HG02885 (cell line): ENCODE measurements around the gene REG3G.
"Not testable (repeated sequence)": the region's sequence is repeated elsewhere in the genome, so short reads cannot be mapped to it uniquely, and the experiment has no call there.

Source experiments
- ATAC-seq: cut with Tn5 transposase; IDR thresholded peaks from one replicate; pipeline ENCODE4 v1.9.1; 2021; ENCODE audit warnings: mild to moderate bottlenecking; ENCODE audit not compliant: unreplicated experiment, poor library complexity

The REG3G gene

DNA sequence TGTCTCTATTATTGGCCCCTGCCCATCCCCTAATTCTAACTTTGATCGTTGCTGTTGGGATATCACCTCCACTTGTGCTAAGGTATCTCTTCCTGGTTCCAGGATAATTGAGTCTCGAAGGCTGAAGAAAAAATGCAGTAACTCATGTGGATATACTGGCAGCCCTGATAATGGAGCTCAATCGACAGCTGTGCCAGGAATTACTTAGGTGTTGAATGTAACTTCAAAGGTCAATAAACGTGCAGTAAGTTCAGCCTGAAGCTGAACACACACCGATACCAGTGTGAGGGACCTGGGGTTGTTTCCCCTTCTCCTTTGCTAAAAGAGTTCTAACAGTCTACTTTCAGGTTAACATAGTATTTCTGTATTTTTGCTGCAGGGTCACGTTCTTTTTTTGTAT, 11.9 kb upstream of the REG3G start:
- no peak for ATAC-seq

DNA sequence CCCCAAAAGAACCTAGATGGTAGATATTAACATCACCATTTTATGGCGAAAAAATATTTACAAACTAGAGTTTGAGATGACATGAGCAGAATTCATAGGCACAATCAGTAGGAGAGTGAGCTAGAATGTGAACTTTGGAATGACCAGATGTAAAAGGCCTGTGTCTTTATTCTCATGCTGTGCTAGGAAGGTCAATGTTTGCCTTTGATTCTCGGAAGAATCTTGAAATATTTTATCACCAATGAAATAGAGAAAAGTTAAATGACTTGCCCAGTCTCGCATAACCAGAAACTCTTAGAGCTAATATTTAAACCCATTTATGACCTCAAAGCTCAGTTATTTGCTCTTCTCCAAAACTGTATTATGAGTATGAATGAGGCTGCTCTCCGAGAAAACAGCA, 9.2 kb upstream of the REG3G start:
- no peak for ATAC-seq

DNA sequence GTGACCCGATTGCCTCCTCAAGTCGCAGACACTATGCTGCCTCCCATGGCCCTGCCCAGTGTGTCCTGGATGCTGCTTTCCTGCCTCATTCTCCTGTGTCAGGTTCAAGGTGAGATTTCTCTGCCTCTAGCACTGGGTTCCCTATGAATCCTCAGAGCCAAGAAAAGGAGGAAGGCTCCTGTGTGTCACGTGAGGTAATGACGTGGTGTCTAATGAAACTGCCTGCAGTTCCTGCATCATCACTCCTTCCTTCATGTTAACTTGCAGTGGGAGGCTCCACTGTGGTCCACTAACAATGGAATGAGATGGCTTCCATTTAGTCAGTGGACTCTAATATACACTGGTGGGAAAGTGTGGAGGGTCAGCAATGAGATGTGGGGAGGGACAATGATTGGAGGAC, 559 bp downstream of the REG3G start:
- ATAC-seq: no peak

DNA sequence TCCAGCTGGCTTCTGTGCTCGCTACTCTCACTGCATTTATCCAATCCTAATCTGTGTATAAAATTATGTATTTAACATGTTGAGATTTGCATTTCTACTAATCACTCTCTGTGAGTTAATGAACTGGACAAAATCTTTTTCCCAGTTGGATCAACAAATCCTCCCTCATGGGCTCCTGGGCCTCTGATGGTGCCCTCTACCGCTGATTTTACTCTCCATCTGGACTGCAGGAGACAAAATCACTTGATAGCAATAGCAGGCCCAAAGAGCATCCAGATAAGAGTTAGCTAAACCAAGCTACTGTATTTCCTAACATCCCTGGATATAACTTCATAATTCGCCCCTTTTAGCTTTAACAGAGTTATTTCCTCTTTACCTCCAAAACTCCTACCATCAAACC, 14.4 kb downstream of the REG3G start:
- no peak for ATAC-seq

GRCh38 chr2:79041032-79041448, 15.5 kb downstream of the REG3G start:
- ATAC-seq: no peak

DNA sequence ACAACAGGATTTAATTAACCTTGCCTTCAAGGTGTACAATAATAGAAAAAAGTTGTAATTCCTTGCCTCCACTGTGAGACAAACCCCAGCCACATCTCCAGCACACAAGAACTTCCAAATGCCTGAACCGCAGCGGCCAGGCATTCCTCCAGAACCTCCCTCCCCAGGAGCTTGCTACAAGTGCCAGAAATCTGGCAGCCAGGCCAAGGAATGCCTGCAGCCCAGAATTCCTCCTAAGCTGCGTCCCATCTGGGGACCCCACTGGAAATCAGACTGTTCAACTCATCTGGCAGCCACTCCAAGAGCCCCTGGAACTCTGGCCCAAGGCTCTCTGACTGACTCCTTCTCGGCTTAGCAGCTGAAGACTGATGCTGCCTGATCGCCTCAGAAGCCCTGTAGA, 28.0 kb downstream of the REG3G start:
- ATAC-seq: not testable (repeated sequence)

DNA sequence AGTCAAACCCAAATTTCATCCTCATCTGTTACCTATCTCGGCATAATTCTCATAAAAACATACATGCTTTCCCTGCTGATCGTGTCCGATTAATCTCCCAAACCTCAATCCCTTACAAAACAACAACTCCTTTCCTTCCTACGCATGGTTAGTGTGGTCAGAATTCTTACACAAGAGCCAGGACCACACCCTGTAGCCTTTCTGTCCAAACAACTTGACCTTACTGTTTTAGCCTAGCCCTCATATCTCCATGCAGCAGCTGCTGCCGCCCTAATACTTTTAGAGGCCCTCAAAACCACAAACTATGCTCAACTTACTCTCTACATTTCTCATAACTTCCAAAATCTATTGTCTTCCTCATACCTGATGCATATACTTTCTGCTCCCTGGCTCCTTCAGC, 29.3 kb downstream of the REG3G start:
- ATAC-seq: not testable (repeated sequence)

DNA sequence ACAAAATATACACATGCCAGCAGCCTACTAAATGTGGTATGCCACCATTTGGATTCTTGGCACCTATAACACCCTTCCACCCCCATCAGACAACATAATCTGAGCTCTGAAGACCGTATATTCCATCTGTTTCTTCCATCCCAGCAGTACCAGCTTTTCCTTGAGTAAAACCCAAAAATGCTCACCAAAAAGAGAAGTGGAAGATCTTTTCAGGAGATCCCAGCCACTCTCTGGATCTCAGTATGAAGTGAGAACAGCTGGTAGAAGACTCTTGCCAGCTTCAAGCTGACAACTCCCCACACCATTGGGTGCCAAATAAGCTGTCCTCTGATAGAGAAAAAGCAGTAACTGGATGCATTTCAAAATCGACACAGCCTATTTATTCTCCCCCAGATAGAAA, 39.7 kb downstream of the REG3G start:
- no peak for ATAC-seq

- no peak for ATAC-seq
Observed at GRCh38 chr2:79071078-79071477, 45.6 kb downstream of the REG3G start.
